Activated T-helper 1 cell treated with anti-CD3 and anti-CD28 coated beads, Interleukin-2, amount 50 U/mL, for 16 hours (primary cell): ENCODE measurements around the gene GABBR2.

Source experiments
- DNase-seq, 2 donors: peaks; one replicate each; pipeline ENCODE4 v3.0.0-alpha.2; 2020; ENCODE audit warnings: low read depth in 1 of 2, low spot score in 1 of 2

GABBR2 gene

DNA sequence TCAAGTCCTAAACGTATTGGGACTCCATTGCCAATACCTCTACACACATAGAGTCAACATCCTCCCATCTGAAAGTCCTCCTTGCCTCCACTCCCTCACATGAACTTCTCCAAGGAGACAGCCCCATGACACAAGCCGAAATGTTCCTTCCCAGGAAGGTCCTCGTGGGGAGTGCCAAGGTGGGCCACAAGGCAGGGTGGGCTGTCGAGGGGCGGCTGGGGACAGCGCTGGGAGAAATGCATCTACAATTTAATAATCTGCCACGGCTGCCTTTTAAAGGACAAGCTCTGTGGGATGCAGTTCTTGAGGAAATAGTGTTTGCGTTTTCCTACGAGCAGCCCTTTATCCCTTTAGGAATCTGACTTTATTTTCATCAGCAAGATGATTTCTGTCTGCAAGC is 138.7 kb downstream of the GABBR2 start:
- DNase-seq = no peak

DNA sequence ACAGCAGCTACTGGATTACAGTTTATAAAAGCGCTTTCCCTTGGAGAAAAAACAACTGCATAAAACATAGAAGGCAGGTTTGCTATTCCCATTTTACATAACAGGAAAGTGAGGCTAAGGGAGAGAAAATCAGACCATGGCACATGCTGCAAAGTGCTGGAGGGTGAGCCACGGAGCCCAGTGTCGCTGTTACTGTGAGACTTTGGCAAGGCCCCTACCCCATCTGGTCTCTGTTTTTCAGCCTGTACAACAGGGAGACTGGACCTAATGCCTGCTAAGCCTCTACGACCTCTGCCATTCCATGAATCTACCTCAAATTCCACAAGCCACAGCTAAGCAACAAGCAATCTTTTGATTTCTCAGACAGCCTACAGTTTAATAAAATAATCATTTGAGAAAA is 139.2 kb downstream of the GABBR2 start:
- no peak for DNase-seq

DNA sequence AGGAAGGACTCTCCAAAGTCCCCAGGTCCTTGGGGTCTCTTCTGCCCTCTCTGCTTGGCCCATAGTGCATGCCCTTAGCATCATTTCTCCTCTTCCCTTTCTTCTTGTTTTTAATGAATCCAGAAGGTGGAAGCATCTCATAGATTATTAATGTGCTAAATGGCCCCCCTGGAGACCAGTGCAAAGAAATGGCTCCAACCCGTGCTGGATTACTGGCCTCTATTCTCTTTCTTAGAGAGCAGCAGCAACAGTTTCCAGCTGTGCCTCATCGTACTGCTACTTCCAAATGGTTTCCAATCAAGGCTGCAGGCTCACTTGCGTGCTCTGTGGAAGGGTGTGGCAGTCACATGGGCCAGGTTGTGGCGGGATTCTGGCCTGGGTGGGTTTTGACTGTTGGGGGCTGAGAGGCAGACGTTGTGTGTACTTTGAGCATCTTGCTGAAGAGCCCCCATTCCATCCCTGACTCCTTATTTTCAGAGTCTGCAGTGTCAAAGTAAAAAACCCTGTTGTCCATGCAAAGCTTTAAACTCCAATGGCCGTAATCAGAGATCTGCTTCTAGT is 139.7 kb downstream of the GABBR2 start:
- DNase-seq = no peak

DNA sequence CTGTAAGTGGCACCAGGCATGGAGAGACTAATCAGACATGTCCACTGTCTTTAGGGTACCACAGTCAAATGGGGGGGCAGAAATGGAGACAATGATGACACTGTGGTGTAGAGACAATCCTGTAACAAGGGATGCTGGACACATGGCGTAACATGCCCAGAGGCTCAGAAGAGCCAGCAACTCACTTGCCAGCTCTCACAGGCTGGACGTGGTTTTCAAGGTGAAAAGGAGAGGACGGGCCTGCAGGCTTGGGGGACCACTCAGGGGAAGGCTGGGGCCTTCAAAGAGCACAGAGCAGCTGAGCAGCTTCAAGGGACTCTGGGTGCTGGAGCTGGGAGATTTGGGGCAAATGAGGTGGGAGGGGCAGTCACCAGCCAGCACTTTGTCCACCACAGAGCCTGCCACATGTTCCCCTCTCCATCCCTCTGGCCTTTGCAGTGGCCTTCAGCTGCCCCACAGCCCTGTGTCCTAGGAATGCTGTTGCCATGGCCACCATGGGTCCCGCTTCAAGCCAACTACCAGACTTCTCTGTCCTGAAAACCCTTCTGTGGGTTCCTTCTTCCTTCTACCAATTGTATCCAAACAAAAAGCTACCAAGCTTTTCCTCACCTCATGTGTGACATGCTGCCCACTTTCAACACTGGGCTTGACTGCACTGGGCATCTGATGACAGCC is 140.4 kb downstream of the GABBR2 start:
- no peak for DNase-seq

DNA sequence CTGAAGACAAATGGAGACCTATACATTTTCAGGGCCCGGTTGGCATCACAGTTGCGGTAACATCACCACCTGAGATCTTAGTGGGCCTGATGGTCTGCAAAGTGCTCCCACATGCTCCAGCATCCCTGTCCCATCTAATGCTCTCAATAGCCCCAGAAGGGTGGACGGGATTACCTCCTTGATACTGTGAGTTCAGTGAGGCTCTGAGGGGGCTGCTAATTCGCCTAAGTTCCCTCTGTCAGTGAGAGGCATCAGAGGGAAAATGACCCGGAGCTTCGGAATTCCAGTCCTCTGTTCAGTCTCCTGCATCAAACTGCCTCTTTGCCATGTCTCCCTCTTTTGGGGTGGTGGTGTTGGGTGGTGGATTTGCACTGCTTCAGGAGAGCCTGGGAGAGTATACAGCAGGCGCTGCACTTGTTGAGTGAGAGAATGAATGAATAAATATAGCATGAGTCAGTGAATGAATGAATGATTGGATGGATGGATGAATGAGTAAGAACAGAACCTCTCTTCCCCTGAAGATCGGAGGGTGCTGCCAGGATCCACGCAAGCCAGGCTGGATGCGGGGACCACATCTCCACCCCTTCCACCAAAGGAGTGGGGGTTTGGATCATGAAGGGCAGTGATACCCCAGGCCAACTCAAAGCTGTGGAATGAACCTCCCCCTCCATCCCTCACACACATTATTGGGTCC is 141.0 kb downstream of the GABBR2 start:
- no peak for DNase-seq

DNA sequence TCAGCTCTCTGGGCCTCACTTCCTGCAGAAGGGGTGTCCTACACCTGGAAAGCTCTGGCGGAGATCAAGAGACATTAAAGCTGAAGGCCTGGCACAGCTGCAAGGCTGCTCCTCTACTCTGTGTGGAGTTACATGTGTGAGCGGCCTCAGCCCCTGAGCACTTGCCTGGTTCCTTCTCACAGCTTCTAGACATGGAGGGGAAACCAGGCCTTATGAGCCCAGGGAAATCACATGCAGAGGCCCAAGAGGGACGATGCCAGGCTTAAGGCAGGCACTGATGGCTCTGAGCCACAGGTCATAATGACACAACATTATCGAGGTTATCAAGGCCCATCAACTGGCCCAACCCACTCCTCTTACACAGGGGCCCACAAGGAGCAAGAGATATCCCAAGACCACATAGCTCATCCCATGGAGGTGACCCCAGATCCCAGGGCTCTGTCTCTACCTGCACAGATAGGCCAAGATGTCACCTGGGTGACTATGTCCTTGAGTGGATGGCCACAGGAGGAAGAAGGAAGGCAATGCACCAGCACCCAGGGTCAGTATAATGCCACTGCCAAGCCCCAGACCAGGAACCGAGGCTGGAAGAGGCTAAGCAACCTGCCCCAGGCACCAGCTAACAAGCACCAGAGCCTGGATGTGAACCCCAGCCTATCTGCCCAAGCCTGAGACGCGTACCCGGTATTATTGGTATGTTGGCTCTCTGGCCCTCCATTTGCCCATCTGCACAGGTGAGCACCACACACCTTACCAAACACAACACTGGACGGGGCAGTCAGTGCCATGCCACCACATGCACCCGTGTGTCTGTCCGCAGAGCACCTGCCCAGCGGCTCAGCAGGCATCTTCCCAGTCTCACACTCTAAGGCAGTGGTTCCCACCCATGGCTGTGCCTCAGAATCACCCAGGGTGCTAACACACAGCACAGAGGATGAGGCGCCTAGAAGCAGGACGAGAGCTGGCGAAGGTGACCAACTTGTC is 143.3 kb downstream of the GABBR2 start:
- no peak for DNase-seq

DNA sequence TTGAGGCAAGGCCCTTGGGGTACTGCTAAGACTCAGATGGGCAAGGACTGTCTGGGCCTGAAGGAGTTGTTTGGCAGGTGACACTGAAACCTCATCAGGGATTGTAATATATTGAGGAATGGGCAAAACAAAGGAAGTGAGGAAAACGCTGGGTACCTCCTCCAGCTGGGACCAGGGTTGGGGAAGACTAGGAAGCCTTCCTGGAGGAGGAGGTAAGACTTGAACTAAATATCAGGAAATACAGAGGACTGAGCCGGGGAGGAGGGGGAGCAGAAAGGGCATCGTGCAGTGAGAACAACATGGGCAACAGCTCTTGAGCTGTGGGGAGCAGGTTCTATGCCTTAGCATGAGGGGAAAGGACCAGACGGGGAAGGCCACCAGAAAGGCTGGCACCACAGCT is 144.0 kb downstream of the GABBR2 start:
- no peak for DNase-seq

DNA sequence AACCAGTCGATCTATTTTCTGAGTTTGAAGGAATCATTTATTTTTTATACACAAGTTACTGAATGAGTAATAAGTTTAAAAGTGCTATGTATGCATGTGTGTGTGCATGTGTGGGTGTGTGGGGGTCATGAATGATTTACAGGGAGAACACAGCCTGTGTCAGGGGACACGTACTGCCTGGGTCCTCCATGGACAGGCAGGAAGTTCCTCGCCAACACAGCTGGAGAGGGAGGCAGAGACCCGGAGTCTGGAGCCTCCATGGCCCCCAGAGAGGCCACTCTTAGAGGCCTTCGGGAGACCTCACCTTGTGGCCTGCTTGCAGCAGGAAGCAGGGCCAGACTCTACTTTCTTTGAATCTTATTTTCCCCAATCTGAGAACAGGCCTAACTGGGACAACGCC is 144.7 kb downstream of the GABBR2 start:
- no peak for DNase-seq

DNA sequence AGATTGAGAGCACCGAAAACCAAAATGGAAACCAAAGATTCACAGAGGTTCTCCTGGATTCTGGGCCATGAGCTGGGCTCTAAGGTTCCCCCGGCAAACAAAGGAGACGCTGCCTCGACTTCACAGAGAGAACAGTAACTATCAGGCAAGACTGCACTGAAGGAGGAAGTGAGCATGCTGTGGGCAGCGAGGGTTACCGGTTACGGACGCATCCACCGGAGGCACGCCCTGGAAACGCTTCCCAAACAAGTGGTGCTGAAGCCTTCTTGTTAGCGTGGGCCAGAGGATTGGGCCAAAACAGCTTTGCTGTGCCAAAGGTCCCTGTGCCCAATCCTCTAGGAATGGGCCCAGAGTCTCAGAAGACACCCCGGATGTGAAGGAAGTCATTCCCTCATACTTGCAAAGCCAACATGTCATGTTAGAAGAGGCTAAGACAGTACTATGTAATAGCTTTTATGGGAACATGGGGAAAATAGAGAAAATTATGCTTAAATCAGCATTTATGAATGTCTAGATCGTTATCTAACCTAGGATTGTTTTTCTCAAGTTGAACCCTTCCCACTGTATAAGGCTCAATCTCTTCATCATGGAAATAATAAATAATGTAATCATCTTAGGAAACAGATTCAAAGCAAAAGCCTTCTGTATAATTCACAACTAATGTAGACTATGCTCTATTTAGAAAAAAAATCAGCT is 145.4 kb downstream of the GABBR2 start:
- no peak for DNase-seq

DNA sequence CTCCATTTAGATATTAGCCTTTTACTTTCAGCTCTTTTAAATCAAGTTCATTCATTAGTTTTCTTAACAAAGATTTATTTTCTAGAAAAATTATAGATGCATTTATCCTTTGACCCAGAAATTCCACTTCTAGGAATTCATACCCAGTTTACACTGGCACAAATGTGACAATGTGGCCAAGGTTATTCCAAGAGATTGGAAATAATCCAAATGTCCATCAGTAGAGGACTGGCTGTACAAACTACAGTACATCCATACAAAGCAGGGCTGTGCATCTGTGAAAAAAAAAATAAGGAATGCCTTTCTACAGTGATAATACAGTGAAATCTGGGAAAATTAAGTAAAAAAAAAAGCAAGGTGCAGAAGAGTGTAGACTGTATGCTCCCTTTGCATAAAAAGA is 149.2 kb downstream of the GABBR2 start:
- DNase-seq = no peak

DNA sequence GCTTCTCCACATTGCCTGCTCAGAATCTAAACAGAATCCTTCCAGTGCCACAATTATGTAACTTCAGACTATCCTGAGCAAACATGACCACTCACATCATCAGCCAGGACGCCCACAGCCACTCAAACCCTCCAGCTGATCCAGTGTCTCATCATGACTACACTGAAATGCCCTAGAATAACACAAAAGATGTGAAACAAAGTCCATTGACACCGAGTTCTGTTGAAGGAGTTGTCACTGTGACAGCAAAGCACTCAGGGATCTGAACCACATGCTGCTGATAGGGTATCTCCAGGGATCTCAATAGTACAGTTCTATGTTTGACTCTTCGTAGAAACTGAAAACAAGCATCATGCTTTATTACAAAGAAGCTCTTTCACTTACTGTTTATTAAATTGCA is 150.2 kb downstream of the GABBR2 start:
- no peak for DNase-seq

DNA sequence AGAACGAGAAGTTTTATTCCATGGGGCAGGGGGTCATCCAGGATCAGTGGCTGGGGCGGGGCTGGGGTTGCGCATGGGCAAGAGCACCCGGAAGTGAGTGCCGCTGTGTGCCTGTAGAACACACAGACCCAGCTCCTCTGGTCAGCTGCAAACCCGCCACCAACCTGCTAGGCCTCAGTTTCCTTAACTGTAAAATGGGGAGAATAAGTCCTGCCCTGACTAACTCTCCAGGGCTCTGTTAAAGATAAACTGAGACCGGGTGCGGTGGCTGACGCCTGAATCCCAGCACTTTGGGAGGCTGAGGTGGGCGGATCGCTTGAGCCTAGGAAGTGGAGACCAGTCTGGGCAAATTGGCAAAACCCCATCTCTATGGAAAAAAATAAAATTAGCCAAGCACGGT is 152.2 kb downstream of the GABBR2 start:
- no peak for DNase-seq

DNA sequence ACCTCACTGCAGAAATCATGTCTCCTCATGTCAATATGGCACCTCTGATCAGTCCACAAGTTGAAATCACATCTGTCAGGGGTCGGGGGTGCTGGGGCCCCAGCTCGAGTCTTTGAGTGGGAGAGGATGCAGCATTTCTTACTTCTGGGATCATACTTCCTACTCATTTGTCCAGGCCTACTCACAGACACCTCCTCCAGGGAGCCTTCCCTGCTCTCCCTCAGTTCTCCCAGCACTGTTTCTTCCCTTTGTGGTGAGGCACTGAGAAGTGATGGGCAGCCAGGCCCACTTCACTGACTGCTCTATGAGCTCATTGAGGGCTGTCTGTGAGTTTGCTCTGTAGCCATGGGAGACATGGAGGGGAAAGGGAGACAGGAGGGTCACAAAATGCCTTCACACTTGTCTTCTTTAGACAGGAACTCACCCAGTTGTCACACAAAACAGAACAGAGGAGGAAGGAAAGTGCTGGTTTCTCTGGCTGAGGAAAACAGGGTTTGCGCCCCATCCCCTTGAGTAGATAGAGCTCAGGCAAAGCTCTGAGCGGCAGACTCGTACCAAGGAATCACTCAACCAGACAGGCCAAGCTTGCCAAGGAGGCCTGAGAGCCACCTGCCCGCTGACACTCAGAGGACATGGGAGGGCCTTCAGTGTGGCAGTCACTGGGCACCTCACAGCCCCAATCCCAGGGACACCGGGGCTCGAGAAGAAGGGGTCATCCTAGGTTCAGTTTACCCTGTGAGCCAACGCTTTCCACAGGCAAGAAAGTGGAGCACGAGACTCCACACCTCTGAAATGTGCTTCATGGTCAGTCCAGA is 152.9 kb downstream of the GABBR2 start:
- DNase-seq = no peak

DNA sequence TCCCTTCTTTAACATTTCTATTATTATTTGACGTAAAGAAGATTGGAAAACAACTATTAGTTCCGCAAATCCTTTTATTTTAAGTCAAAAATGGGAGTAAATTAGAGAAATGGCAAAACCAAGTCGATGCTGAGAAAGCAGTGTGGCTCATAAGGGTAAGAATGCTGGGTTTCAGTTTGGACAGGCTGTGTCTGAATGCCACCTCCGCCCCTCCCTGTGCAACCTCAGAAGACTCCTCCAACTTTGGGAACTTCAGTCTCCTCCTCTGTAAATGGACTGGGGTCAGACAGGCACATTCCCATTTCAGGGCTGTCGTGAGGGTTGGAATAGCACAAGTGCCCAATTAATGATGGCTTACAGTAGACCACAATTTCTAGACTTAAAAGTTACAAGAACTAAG is 154.0 kb downstream of the GABBR2 start:
- DNase-seq = no peak

DNA sequence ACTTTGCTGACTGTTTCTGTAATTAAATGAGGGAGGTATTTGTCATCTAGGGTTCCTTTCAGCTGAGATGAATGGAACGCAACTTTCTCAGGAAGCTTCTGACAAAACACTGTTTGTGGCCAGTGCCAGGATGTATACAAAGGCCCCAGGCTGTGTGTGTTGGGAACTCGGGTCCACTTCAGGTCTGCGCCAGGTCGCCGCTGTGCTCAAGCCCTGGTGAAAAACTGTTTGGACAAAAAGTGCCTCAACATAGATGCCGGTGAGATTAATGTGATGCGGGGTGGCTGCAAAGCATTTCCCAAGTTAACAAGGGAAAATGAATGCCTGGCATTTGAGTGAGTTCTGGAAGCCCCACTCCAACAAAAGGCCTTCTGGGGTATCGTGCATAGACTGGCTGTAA is 156.4 kb downstream of the GABBR2 start:
- no peak for DNase-seq

DNA sequence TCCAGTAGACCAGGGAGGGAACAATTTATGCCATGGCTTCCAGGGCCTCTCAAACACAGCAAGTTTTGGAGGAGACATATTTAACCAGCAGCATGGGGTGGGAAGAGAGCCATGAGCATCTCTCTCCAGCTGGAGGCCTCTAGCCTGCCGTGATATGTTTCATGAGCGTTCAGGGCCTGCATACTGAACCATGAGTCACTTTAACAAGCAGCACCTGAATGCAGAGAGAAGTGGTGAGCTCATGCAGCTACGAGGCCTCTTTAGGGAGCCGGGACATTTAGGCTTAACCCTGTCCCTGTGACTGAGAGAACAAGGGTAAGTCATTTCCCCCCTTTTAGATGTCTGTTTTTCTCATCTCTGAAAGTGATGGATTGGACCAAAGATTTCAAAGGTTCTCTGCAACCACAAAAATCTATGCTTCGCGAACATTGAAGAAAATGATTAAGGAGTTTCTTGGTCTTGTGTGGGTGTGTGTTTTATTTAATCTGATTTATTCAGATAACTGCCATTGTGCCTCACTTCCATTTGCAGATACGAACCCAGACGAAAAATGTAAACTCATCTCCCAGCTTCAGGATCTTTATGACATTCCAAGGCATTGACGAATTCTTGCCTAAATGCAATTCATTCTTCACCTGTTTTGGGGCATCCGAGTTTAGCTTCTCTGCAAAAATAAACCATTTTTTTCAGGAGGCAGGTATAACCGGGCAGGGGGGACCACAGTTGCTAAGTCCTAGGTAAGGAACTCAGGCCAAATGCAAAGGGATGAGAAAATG is 157.0 kb downstream of the GABBR2 start:
- no peak for DNase-seq

DNA sequence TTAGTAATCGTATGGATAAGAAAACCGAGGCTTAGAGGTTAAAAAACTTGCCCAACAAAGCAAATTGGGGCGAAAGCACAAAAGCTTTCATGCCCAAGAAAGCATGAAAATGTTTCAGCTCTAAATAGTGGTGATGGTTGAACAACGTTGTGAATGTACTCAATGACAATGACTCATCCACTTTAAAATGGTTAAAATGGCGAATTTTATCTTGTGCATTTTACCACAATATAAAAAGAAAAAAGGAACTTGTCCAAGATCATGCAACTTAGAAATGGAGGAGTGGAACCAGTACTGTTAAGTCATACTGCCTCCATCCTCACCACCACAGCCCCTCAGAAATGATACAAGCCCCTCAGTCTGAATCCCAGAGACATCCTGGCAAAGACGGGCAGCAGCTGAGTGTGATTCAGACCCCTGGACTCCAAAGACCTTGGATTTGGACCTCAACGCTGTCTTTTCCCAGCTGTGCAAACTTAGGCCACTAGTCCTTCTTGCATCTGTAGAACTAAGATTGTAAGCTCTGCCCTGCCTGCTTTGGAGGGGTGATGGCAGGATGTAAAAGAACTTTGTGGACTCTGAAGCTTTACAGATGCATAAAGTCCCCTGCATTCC is 158.4 kb downstream of the GABBR2 start:
- no peak for DNase-seq

DNA sequence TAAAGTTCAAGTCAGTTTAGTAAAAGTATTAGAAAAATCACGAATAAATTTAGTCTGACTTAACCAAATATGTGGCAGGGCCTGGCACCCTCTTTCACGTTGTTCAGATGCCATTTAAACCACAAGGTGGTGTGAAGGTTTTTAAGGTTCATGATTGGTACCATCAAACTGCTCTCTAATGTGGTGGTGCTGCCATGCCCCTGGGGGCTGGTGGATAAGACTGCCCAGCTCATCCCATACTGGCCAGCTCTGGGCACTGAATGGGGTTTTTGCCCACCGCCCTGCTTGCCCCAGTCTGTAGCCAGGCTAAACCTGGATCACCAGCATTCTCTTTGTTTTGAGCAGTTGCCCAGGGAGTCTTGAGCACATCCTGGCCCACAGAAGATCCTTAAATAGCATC is 159.3 kb downstream of the GABBR2 start:
- no peak for DNase-seq

DNA sequence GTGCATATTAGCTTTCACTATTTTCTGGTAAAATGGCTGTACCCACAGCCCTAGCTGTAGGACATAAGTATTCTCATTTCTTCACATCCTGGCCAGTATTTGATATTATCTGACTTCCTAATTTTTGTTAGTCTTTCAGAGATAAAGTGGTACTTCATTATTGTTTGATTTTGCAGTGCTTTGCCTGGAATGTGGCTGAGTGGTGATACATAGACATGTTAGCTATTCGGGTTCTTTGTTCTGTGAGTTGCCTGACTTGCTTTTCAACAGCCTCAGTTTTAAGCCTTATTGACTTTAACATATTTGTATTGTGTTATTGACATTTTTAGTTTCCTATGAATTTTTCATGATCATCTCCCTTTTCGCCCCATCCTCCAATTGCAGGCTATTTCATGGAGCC is 161.1 kb downstream of the GABBR2 start:
- no peak for DNase-seq
